ENCODE measurements around the gene LMTK3.
A peak's percentile ranks its signal among the peaks of the same experiment; 100 is the strongest.

LMTK3 gene

DNA sequence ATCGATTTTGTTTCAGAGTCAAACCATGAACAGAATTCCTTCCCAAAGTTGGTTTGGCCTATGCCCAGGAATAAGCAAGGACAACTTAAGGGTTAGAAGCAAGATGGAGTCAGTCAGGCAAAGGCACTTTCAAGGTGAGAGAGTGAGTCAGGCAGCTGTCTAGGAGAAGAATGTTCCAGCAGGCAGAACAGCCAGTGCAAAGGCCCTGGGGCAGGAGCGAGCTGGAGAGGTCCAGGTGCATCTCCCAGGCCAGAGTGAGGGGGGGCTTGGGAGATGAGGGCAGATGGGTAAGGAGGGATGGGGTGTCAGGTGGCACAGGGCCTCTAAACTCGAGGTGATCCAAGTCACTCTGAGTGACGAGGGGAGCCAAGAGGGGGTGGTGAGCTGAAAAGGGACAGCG is 75.0 kb downstream of the LMTK3 start:
- no peak for DNase-seq
- H2BK120ac ChIP-seq (ENCODE audit: low read depth, low read length), result no peak overlapping the region
- no peak overlapping the region for H2BK15ac ChIP-seq (ENCODE audit: low read depth, poor library complexity, severe bottlenecking)

More for the DNA sequence above, 75.0 kb downstream of the LMTK3 start:
- no peak overlapping the region for H3K9ac ChIP-seq (ENCODE audit: low read length)
- peak overlapping the region; percentile 1 for H4K8ac ChIP-seq (ENCODE audit: low read length)
- H2AFZ ChIP-seq (ENCODE audit: low read depth, low read length), result no peak overlapping the region
- no peak overlapping the region for H3K14ac ChIP-seq (ENCODE audit: low read length in 2 of 2)
- H3K4me3 ChIP-seq (ENCODE audit: insufficient read depth in 1 of 2, low read depth in 1 of 2, low read length in 2 of 2), result no peak overlapping the region
- H3K36me3 ChIP-seq (ENCODE audit: control insufficient read depth in 1 of 2, insufficient read depth in 2 of 2, low read depth in 1 of 2, low read length in 2 of 2), result peaks cover 0 to 2% of the 10 kb centered on the region in 2 experiments
- H2AK5ac ChIP-seq (ENCODE audit: low read length, severe bottlenecking), result no peak overlapping the region
- WGBS, result 90% methylated on average over 4 of the region's 5 CpGs
- no peak overlapping the region for H2BK5ac ChIP-seq (ENCODE audit: low read depth, low read length, poor library complexity, severe bottlenecking)
- no peak overlapping the region for H3K18ac ChIP-seq (ENCODE audit: low read depth in 1 of 2, low read length in 2 of 2)
- H3K27ac ChIP-seq (ENCODE audit: low read length, poor library complexity, severe bottlenecking), result no peak overlapping the region
- H3K9me3 ChIP-seq (ENCODE audit: control insufficient read depth, low read length), result no peaks in the 10 kb centered on the region
- H3K27me3 ChIP-seq (ENCODE audit: control insufficient read depth in 1 of 2, insufficient read depth in 1 of 2, low read length in 2 of 2), result no peaks in the 10 kb centered on the region
- no peak overlapping the region for H4K91ac ChIP-seq (ENCODE audit: low read length)
- H3K4me2 ChIP-seq (ENCODE audit: low read length, poor library complexity, severe bottlenecking), result no peak overlapping the region
- no peaks in the 10 kb centered on the region for H3K4me1 ChIP-seq (ENCODE audit: control insufficient read depth, insufficient read depth, low read depth, low read length)
- no peak overlapping the region for H2BK12ac ChIP-seq (ENCODE audit: low read length in 2 of 2)
- H3K4ac ChIP-seq (ENCODE audit: low read depth in 1 of 2, low read length in 2 of 2), result no peak overlapping the region
- no peaks in the 10 kb centered on the region for H3K79me1 ChIP-seq (replicated peaks; ENCODE audit: low read length, poor library complexity, severe bottlenecking)
- H3K23ac ChIP-seq (ENCODE audit: low read length in 2 of 2), result no peak overlapping the region

Measured in mesenchymal stem cell (in vitro differentiated cells and primary cell).